Left lung (tissue), 10 donors: ENCODE results near the gene TMCC2. TPM values are rescaled to one million over a fixed set of nuclear protein-coding genes. Genes with fewer than 3 reads are reported as not detected.

Experiments used
- ATAC-seq: fragments of 200-7000 bp; cut with Tn5 transposase; one replicate; pipeline ENCODE4 v1.9.1; 2020; ENCODE audit warnings: moderate library complexity
- DNase-seq, 4 donors: peaks; one replicate each; pipeline ENCODE4 v3.0.0-alpha.2; 2013 to 2020
- H3K27ac ChIP-seq, 2 donors: fragments of 200-600 bp; sonication (generic) in 1 of 2; one replicate each; pipeline versions ENCODE4 v1.5.0 to v1.8.0; 2020 to 2021
- H3K27me3 ChIP-seq, 2 donors: fragments of 200-600 bp; sonication (generic) in 1 of 2; one replicate each; pipeline versions ENCODE4 v1.5.0 to v1.8.0; 2020 to 2021
- H3K36me3 ChIP-seq, 2 donors: fragments of 200-600 bp; sonication (generic) in 1 of 2; one replicate each; pipeline versions ENCODE4 v1.5.0 to v1.8.0; 2020 to 2021
- H3K4me1 ChIP-seq, 2 donors: fragments of 200-600 bp; one replicate each; pipeline ENCODE4 v1.8.0; 2021
- H3K4me3 ChIP-seq, 2 donors: fragments of 200-600 bp; sonication (generic) in 1 of 2; one replicate each; pipeline versions ENCODE4 v1.5.0 to v1.8.0; 2020 to 2021; ENCODE audit warnings: mild to moderate bottlenecking in 1 of 2
- H3K9me3 ChIP-seq, 2 donors: fragments of 200-600 bp; sonication (generic) in 1 of 2; one replicate each; pipeline versions ENCODE4 v1.5.0 to v1.8.0; 2020 to 2021
- CTCF ChIP-seq, 2 donors: fragments of 200-600 bp; sonication (generic) in 1 of 2; IDR thresholded peaks; one replicate each; pipeline versions ENCODE4 v1.5.0 to v1.8.0; 2021; ENCODE audit warnings: antibody characterized with exemption in 2 of 2
- intact Hi-C, 2 donors: fragments of 100-400 bp; cut with DNase I; formaldehyde crosslinking; loops; one replicate each; pipeline versions ENCODE4 v1.11.2 to v1.14.2; 2022
- polyA plus RNA-seq, 6 donors: library from polyadenylated mRNA; unstranded; fragments of 120-200 nt; gene quantifications; one replicate each; pipeline ENCODE4 v1.2.1, GENCODE V29; 2013; ENCODE audit not compliant: insufficient read length in 6 of 6
- total RNA-seq, 2 donors: library from RNA; stranded (reverse); fragmentation: NEBNext Ultra II Directional; extraction: Animal tissue kit (Norgen Biotek cat#: 25700); gene quantifications; one replicate each; pipeline ENCODE4 v1.2.1, GENCODE V29; 2021
- donor health status: DM: no; HTN: yes; CAD: no.
- donor health status: DM: no; HTN: no; CAD: no.

Gene TMCC2
- total and polyA plus RNA-seq, 8 donors = 3.4 to 17.2 (median 11.0) TPM

- no peak overlapping the region for H3K27ac ChIP-seq
- H3K4me1 ChIP-seq = peaks cover 10 to 16% of the 10 kb centered on the region in 2 donors
- intact Hi-C loops = loop anchor here in 1 of 2 donors (10.0 kb wide), 1 partner anchor 275 kb away; no protein-coding TSS in a partner anchor
These were observed 21.9 kb downstream of the TMCC2 start for GRCh38 chr1:205249651-205250050.

GRCh38 chr1:205250699-205251098 is 23.0 kb downstream of the TMCC2 start:
- Histone ChIP-seq H3K27me3 (no peaks in the 10 kb centered on the region), H3K9me3 (no peaks in the 10 kb centered on the region), H3K4me1 (peaks cover 10 to 18% of the 10 kb centered on the region in 2 donors), H3K27ac (no peak overlapping the region), H3K36me3 (no peaks in the 10 kb centered on the region), H3K4me3 (no peak overlapping the region)
- ATAC-seq = no peak
- DNase-seq = no peak
- intact Hi-C loops = loop anchor here in 1 of 2 donors (10.0 kb wide), 1 partner anchor 276 kb away; no protein-coding TSS in a partner anchor
- no peak for TF ChIP-seq CTCF (IDR thresholded peaks at IDR 0.05)

More at GRCh38 chr1:205249651-205250050, 21.9 kb downstream of the TMCC2 start:
- Histone ChIP-seq H3K36me3 (no peaks in the 10 kb centered on the region), H3K27me3 (no peaks in the 10 kb centered on the region), H3K9me3 (no peaks in the 10 kb centered on the region), H3K4me3 (no peak overlapping the region)
- ATAC-seq (no peak), DNase-seq (no peak)
- no peak for TF ChIP-seq CTCF (IDR thresholded peaks at IDR 0.05)

- Histone ChIP-seq H3K27ac (no peak overlapping the region), H3K4me3 (no peak overlapping the region), H3K36me3 (no peaks in the 10 kb centered on the region), H3K9me3 (no peaks in the 10 kb centered on the region), H3K27me3 (no peaks in the 10 kb centered on the region), H3K4me1 (peaks cover 10 to 26% of the 10 kb centered on the region in 2 donors)
- intact Hi-C loops = loop anchor here in 1 of 2 donors (10.0 kb wide), 1 partner anchor 277 kb away; no protein-coding TSS in a partner anchor
- no peak for ATAC-seq
- DNase-seq = no peak
- TF ChIP-seq CTCF (IDR thresholded peaks at IDR 0.05) = no peak
These were observed 23.8 kb downstream of the TMCC2 start for GRCh38 chr1:205251576-205251975.

GRCh38 chr1:205255941-205256780 is 28.4 kb downstream of the TMCC2 start:
- H3K4me1 ChIP-seq = peaks cover 9 to 32% of the 10 kb centered on the region in 2 donors
- intact Hi-C loops = loop anchor here in 1 of 2 donors (10.0 kb wide), 1 partner anchor 281 kb away; no protein-coding TSS in a partner anchor
- DNase-seq (peak; percentile 84 to 93 (median 90)), ATAC-seq (peak; percentile 97)
- no peaks in the 10 kb centered on the region for H3K27me3 ChIP-seq
- TF ChIP-seq CTCF (IDR thresholded peaks at IDR 0.05) = peak; percentile 92 to 94
- no peaks in the 10 kb centered on the region for H3K9me3 ChIP-seq
- H3K27ac ChIP-seq = no peak overlapping the region
- no peak overlapping the region for H3K4me3 ChIP-seq
- no peaks in the 10 kb centered on the region for H3K36me3 ChIP-seq

GRCh38 chr1:205256951-205257625 is 29.3 kb downstream of the TMCC2 start:
- Histone ChIP-seq H3K4me3 (no peak overlapping the region), H3K36me3 (no peaks in the 10 kb centered on the region), H3K27me3 (no peaks in the 10 kb centered on the region), H3K9me3 (no peaks in the 10 kb centered on the region), H3K27ac (no peak overlapping the region), H3K4me1 (peaks cover 9 to 41% of the 10 kb centered on the region in 2 donors)
- DNase-seq = no peak
- intact Hi-C loops = loop anchor here in 1 of 2 donors (10.0 kb wide), 1 partner anchor 282 kb away; no protein-coding TSS in a partner anchor
- no peak for ATAC-seq
- TF ChIP-seq CTCF (IDR thresholded peaks at IDR 0.05) = no peak
